Esophagus squamous epithelium (tissue), 5 donors: ENCODE results near the gene ZNF385A. TPM values are rescaled to one million over a fixed set of nuclear protein-coding genes. Genes with fewer than 3 reads are reported as not detected.

Experiments
- DNase-seq: peaks from one replicate; lab custom pipeline; 2025; lab: John Stamatoyannopoulos, UW
- H3K27ac ChIP-seq, 4 donors: fragments of 200-600 bp; sonication (generic); one replicate each; pipeline ENCODE4 v1.5.1; 2016 to 2019; ENCODE audit warnings: mild to moderate bottlenecking in 1 of 4
- H3K27me3 ChIP-seq, 4 donors: fragments of 200-600 bp; sonication (generic); 1 replicate in 3 of 4; 2 replicates in 1 of 4; pipeline versions ENCODE4 v1.5.1 to v1.6.0; 2017 to 2021; ENCODE audit warnings: antibody characterized with exemption in 1 of 4
- H3K36me3 ChIP-seq, 3 donors: fragments of 200-600 bp; sonication (generic); one replicate each; pipeline ENCODE4 v1.5.1; 2016 to 2019
- H3K4me1 ChIP-seq, 3 donors: fragments of 200-600 bp; sonication (generic); one replicate each; pipeline ENCODE4 v1.5.1; 2017 to 2019
- H3K4me3 ChIP-seq, 4 donors: fragments of 200-600 bp; sonication (generic); 1 replicate in 3 of 4; 2 replicates in 1 of 4; pipeline ENCODE4 v1.5.1; 2016 to 2019; ENCODE audit warnings: mild to moderate bottlenecking in 2 of 4, moderate library complexity in 1 of 4
- H3K9me3 ChIP-seq, 3 donors: fragments of 200-600 bp; sonication (generic); one replicate each; pipeline ENCODE4 v1.5.1; 2016 to 2019
- CTCF ChIP-seq, 6 experiments: fragments of 450-650 bp in 4 of 6; fragments of 200-600 bp in 2 of 6; sonication (generic) in 2 of 6; IDR thresholded peaks; one replicate each; pipeline ENCODE4 v1.5.1; 2016 to 2019; ENCODE audit warnings: antibody characterized with exemption in 6 of 6, mild to moderate bottlenecking in 4 of 6, moderate library complexity in 4 of 6
- POLR2A ChIP-seq, 4 donors: fragments of 450-650 bp; IDR thresholded peaks; one replicate each; pipeline ENCODE4 v1.6.1; 2017; ENCODE audit warnings: antibody characterized with exemption in 4 of 4, mild to moderate bottlenecking in 4 of 4, moderate library complexity in 3 of 4
- WGBS, 2 donors: methylation state at CpG; one replicate each; pipeline ENCODE4 v1.1.5; 2018; 5-methylcytosine and 5-hydroxymethylcytosine counted together
- intact Hi-C: fragments of 100-400 bp; cut with DNase I; formaldehyde crosslinking; loops from one replicate; pipeline ENCODE4 v1.15.0; 2022
- total RNA-seq, 4 donors: library from RNA; depleted of rRNA; stranded (reverse); fragments of >200 nt; gene quantifications; one replicate each; pipeline ENCODE4 v1.1.0, GENCODE V29; 2016
- donor health status: DM: yes; HTN: yes; CAD: no.

ZNF385A gene
- total RNA-seq, 4 donors from 2014 or later: 25.2 to 106 (median 37.8) TPM

DNA sequence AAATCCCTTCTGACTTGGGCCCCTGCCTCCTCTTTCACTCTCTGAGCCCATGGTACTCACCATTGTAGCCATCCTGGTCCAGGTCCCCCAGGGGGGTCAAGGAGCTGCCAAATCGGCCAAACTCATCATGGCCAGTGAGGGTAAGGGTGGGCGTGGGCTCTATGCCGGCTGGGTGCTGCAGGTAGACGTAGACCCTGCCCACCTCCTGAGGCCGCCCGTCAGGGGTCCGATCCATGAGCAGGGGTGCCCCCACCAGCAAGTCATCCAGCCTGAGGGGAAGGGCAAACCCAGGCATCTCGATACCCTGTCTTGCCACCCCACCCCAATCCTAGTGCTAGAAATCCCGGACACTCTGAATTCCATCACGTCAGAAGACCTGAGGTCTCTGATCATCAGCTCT lies 20.6 kb upstream of the ZNF385A start:
- 79 to 84% methylated on average over 3 of the region's 10 CpGs for WGBS, 2 donors
- TF ChIP-seq CTCF (IDR thresholded peaks at IDR 0.05) (no peak), POLR2A (IDR thresholded peaks at IDR 0.05) (no peak)
- H3K9me3 ChIP-seq: no peaks in the 10 kb centered on the region
- no peak overlapping the region for H3K4me3 ChIP-seq
- no peaks in the 10 kb centered on the region for H3K27me3 ChIP-seq
- peaks cover 12 to 100% (median 66%) of the 10 kb centered on the region in 3 donors for H3K36me3 ChIP-seq
- peaks cover 0 to 65% (median 20%) of the 10 kb centered on the region in 3 donors for H3K4me1 ChIP-seq
- no peak for DNase-seq
- intact Hi-C loops: no loop called here
- H3K27ac ChIP-seq: peak overlapping the region in 3 of 4 donors; percentile 5 to 55 (median 53)

- peak; percentile 78 to 94 (median 90) for TF ChIP-seq CTCF (IDR thresholded peaks at IDR 0.05)
- TF ChIP-seq POLR2A (IDR thresholded peaks at IDR 0.05): no peak
- Histone ChIP-seq H3K27ac (peak overlapping the region in 3 of 4 donors; percentile 5 to 55 (median 53)), H3K36me3 (peaks cover 12 to 100% (median 64%) of the 10 kb centered on the region in 3 donors), H3K27me3 (no peaks in the 10 kb centered on the region), H3K9me3 (no peaks in the 10 kb centered on the region), H3K4me1 (peaks cover 0 to 58% (median 20%) of the 10 kb centered on the region in 3 donors), H3K4me3 (no peak overlapping the region)
- 43 to 62% methylated on average over 8 of the region's 11 CpGs for WGBS, 2 donors
- intact Hi-C loops: no loop called here
- DNase-seq: no peak
Observed at GRCh38 chr12:54404061-54405004, 19.8 kb upstream of the ZNF385A start.

DNA sequence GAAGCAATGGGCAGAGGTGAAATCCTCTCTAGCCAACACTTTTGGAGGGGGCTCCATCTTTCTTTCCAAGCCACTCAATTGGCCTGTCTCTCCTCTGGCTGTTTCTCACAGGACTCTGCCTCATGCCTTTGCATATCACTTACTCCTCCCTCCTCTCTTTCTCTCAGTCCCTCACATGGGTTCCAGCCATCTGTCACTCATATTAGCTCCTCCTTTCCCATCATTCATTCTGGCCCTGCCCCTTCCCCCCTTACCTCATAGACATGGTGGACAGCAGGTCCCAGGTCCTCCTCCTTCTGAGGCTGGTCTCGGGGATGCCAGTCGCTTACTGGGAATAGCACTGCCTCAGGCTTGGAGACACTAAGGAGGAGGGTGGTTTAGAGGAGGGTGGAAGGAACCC lies 16.6 kb upstream of the ZNF385A start:
- Histone ChIP-seq H3K4me3 (no peak overlapping the region), H3K27ac (peak overlapping the region in 3 of 4 donors; percentile 2 to 57 (median 22)), H3K4me1 (peaks cover 0 to 34% (median 7%) of the 10 kb centered on the region in 3 donors), H3K9me3 (no peaks in the 10 kb centered on the region), H3K27me3 (no peaks in the 10 kb centered on the region), H3K36me3 (peaks cover 25 to 98% (median 61%) of the 10 kb centered on the region in 3 donors)
- no peak for TF ChIP-seq CTCF (IDR thresholded peaks at IDR 0.05)
- no peak for TF ChIP-seq POLR2A (IDR thresholded peaks at IDR 0.05)
- no peak for DNase-seq
- intact Hi-C loops: loop anchor here (2.0 kb wide), 1 partner anchor 38 kb away; no protein-coding TSS in a partner anchor
- WGBS, 2 donors: 79 to 100% methylated on average over 2 of the region's 2 CpGs

- Histone ChIP-seq H3K27me3 (no peaks in the 10 kb centered on the region), H3K27ac (peak overlapping the region in 1 of 4 donors; percentile 33), H3K36me3 (peaks cover 25 to 98% (median 57%) of the 10 kb centered on the region in 3 donors), H3K9me3 (no peaks in the 10 kb centered on the region), H3K4me3 (no peak overlapping the region), H3K4me1 (peaks cover under 1 to 25% (median 5%) of the 10 kb centered on the region in 3 donors)
- DNase-seq: no peak
- intact Hi-C loops: no loop called here
- 44 to 64% methylated on average over 4 to 6 of the region's 8 CpGs for WGBS, 2 donors
- TF ChIP-seq POLR2A (IDR thresholded peaks at IDR 0.05) (no peak), CTCF (IDR thresholded peaks at IDR 0.05) (peak; percentile 92 to 97 (median 97))
Observed at GRCh38 chr12:54398995-54399793, 14.7 kb upstream of the ZNF385A start.
